Natural killer cell treated with Interleukin-12 subunit alpha and Interleukin-12 subunit beta and Interleukin-15 and Interleukin-18, amount 100 ng/mL, for 72 hours (primary cell): ENCODE measurements around the gene SAMD4B. TPM values are rescaled to one million over a fixed set of nuclear protein-coding genes. Genes with fewer than 3 reads are reported as not detected.
A peak's percentile ranks its signal among the peaks of the same experiment; 100 is the strongest.
"Not testable (repeated sequence)": the region's sequence is repeated elsewhere in the genome, so short reads cannot be mapped to it uniquely, and the experiment has no call there.

ENCODE experiments used
- ATAC-seq, 2 donors: fragments of 150-1000 bp; cut with Tn5 transposase in 1 of 2; sonication (Bioruptor Pico), chemical (Tn5 transposase) in 1 of 2; 2 replicates each; pipeline ENCODE4 v1.10.0; 2021
- DNase-seq: peaks from one replicate; pipeline ENCODE4 v3.0.0; 2022; ENCODE audit warnings: low spot score
- H3K27ac Mint-ChIP-seq, 2 donors: 1 replicate in 1 of 2; 2 replicates in 1 of 2; pipeline ENCODE4 v1.8.0; 2022; ENCODE audit warnings: mixed read lengths in 2 of 2, mild to moderate bottlenecking in 1 of 2, moderate library complexity in 1 of 2
- H3K27me3 Mint-ChIP-seq, 2 donors: 1 replicate in 1 of 2; 2 replicates in 1 of 2; pipeline ENCODE4 v1.8.0; 2022; ENCODE audit warnings: mixed read lengths in 2 of 2
- H3K36me3 Mint-ChIP-seq: one replicate; pipeline ENCODE4 v1.8.0; 2022; ENCODE audit warnings: mixed read lengths
- H3K4me1 Mint-ChIP-seq, 2 donors: 1 replicate in 1 of 2; 2 replicates in 1 of 2; pipeline ENCODE4 v1.8.0; 2022; ENCODE audit warnings: low read depth in 2 of 2, mixed read lengths in 2 of 2, mild to moderate bottlenecking in 1 of 2
- H3K4me3 Mint-ChIP-seq: one replicate; pipeline ENCODE4 v1.8.0; 2022; ENCODE audit warnings: mixed read lengths
- H3K9me3 Mint-ChIP-seq: 2 replicates; pipeline ENCODE4 v1.8.0; 2022; ENCODE audit warnings: mixed read lengths
- total RNA-seq, 2 donors: library from RNA; stranded (reverse); gene quantifications; one replicate each; pipeline ENCODE4 v1.2.3, GENCODE V29; 2022

The SAMD4B gene
- total RNA-seq, 2 donors from 2014 or later = 81.4 to 95.5 TPM

DNA sequence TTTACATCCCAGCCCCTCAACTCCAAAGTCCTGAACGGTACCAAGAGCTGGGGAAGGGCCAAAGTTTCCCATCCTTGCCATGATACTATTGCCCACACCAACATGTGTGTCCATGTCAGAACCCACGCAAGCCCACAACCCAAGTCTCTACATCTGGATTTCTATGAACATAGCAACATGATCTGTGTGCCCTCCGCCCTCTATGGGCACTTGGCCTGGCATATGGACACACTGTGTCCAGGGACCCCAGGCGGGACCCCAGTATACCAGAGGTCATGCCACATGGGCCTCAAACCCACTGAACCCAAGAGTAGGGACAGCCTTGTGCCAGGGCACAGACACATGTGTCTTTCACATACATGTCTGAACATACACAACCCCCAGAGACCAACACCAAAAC, 23.5 kb upstream of the SAMD4B start:
- Mint-ChIP-seq H3K4me3 (peak overlapping the region; percentile 47), H3K27me3 (no peaks in the 10 kb centered on the region), H3K36me3 (no peaks in the 10 kb centered on the region), H3K27ac (no peak overlapping the region), H3K4me1 (peaks cover 28 to 29% of the 10 kb centered on the region in 2 donors), H3K9me3 (no peaks in the 10 kb centered on the region)
- DNase-seq (no peak), ATAC-seq (no peak)

DNA sequence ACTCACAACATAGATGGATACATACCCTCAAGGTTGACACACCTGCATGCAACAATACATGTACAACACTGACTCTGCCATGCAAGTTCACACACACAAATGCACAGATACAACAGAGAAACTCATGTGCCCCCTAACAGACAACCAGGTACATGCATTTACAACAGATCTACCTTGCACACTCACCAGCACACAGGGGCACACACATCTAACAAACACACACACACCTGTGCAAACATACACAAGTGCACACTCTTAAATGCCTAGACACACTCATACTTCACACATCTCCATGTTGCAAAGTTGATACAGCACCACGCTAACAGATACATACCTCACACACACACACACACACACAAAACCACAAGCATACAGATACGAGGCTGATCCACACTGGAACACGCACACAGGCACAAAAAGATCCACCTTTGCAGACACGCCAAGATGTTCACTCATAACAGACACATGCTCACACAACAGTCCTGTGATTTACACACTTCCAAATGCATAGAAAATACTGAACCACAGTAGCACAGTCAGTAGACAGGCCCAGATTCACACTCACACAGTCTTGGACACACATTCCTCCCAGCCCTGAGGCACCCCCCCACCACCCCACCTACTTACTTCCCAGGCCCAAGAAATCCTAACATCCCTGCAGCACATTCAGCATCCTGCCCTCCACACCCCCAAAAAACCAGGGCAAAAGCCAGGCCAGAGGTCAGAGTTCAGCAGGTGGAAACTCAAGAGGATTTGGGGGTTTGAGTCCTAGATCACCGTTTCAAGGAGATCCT, 22.9 kb upstream of the SAMD4B start:
- H3K27ac Mint-ChIP-seq = peak overlapping the region in 1 of 2 donors; percentile 9
- ATAC-seq = no peak
- H3K9me3 Mint-ChIP-seq = no peaks in the 10 kb centered on the region
- peak overlapping the region; percentile 47 for H3K4me3 Mint-ChIP-seq
- H3K36me3 Mint-ChIP-seq = no peaks in the 10 kb centered on the region
- H3K4me1 Mint-ChIP-seq = peaks cover 28 to 33% of the 10 kb centered on the region in 2 donors
- H3K27me3 Mint-ChIP-seq = no peaks in the 10 kb centered on the region
- DNase-seq = no peak

- ATAC-seq (no peak), DNase-seq (no peak)
- no peaks in the 10 kb centered on the region for H3K9me3 Mint-ChIP-seq
- no peaks in the 10 kb centered on the region for H3K36me3 Mint-ChIP-seq
- peak overlapping the region; percentile 82 for H3K4me3 Mint-ChIP-seq
- peaks cover 28 to 33% of the 10 kb centered on the region in 2 donors for H3K4me1 Mint-ChIP-seq
- no peak overlapping the region for H3K27ac Mint-ChIP-seq
- H3K27me3 Mint-ChIP-seq = no peaks in the 10 kb centered on the region
Observed at GRCh38 chr19:39319892-39320248, 22.4 kb upstream of the SAMD4B start.

DNA sequence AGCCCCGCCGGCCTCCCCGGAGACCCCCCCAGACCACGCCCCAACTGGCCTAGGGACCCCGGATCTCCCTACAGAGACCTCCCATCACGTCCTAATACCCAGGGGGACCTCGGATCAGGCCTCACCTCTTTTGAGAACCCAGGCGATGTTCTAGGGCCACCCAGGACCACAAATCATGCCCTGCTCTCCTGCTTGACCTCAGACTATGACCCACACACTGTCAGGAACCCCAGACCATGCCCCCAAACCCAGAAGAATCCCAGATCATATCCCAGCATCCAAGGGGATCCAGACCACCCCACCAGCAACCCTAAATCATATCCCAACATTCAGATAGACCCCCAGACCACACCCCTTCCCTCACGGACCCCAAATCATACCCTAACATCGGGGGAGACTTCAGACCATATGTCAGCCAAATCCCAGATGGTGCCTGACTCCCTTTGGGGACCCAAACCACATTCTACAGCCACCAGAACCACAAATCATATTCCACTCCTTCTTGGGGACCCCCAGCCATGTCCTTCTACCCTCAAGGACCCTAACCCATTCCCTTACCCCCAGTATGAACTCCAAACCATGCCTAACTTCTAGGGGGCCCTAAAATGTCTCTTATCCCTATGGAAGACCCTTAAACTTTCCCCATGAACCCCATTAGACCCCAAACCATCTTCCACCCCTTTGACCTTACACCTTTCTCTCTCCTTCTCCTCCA, 20.9 kb upstream of the SAMD4B start:
- no peaks in the 10 kb centered on the region for H3K36me3 Mint-ChIP-seq
- peak overlapping the region; percentile 87 for H3K4me3 Mint-ChIP-seq
- peaks cover 28 to 33% of the 10 kb centered on the region in 2 donors for H3K4me1 Mint-ChIP-seq
- H3K27me3 Mint-ChIP-seq = no peaks in the 10 kb centered on the region
- ATAC-seq = peak in 1 of 2 donors; percentile 7
- H3K9me3 Mint-ChIP-seq = no peaks in the 10 kb centered on the region
- H3K27ac Mint-ChIP-seq = peak overlapping the region; percentile 53 to 82
- DNase-seq = no peak

DNA sequence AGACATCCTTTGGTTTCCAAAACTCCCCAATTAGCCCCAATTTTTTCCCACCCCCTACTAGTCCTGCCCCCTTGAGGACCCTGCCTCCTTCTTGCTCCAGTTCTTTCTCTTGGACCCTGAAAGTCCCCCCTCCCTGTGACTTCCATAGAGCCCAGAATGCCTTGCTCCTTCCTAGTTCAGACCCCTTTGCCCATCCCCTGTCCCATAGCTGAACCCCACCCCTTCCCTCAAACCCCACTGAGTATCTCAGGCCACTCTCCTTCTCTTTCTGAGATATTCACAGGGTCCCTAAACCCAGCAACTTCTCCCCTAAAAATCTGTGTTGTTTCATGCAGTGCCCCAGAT, 20.4 kb upstream of the SAMD4B start:
- Mint-ChIP-seq H3K27ac (peak overlapping the region; percentile 53 to 82), H3K27me3 (no peaks in the 10 kb centered on the region), H3K4me1 (peaks cover 28 to 33% of the 10 kb centered on the region in 2 donors), H3K36me3 (no peaks in the 10 kb centered on the region), H3K4me3 (peak overlapping the region; percentile 87), H3K9me3 (no peaks in the 10 kb centered on the region)
- ATAC-seq (no peak), DNase-seq (no peak)

DNA sequence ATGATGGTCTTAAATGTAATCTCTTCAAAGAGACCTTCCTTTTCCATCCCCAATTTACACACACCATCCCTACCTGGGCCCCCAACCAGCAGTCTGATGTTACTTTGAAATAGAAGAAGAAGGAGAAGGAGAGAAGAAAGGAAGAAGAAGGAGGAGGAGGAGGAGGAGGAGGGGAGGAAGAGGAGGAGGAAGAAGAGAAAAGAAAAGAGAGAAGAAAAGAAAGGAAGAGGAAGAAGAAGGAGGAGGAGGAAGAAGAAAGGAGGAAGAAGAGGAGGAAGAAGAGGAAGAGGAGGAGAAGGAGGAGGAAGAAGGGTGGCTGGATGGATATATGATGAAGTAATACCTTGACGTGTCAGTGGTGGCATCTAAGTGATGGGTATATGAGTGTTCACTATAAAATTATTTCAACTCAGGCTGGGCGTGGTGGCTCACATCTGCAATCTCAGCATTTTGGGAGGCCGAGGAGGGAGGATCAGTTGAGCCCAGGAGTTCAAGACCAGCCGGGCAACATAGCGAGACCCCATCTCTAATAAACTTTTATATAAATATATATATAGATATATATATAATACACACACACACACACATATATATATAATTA, 17.9 kb upstream of the SAMD4B start:
- no peaks in the 10 kb centered on the region for H3K27me3 Mint-ChIP-seq
- H3K9me3 Mint-ChIP-seq = no peaks in the 10 kb centered on the region
- no peak overlapping the region for H3K4me3 Mint-ChIP-seq
- no peak for DNase-seq
- peaks cover 25 to 35% of the 10 kb centered on the region in 2 donors for H3K4me1 Mint-ChIP-seq
- no peak for ATAC-seq
- no peaks in the 10 kb centered on the region for H3K36me3 Mint-ChIP-seq
- no peak overlapping the region for H3K27ac Mint-ChIP-seq

- Mint-ChIP-seq H3K36me3 (no peaks in the 10 kb centered on the region), H3K4me3 (no peak overlapping the region), H3K4me1 (peaks cover 23 to 31% of the 10 kb centered on the region in 2 donors), H3K27ac (no peak overlapping the region), H3K27me3 (no peaks in the 10 kb centered on the region), H3K9me3 (no peaks in the 10 kb centered on the region)
- DNase-seq (no peak), ATAC-seq (no peak)
Observed at GRCh38 chr19:39325778-39326665, 16.2 kb upstream of the SAMD4B start.

GRCh38 chr19:39327363-39328045, 14.7 kb upstream of the SAMD4B start:
- DNase-seq (no peak), ATAC-seq (no peak)
- peaks cover 16 to 27% of the 10 kb centered on the region in 2 donors for H3K4me1 Mint-ChIP-seq
- H3K4me3 Mint-ChIP-seq = no peak overlapping the region
- H3K9me3 Mint-ChIP-seq = no peaks in the 10 kb centered on the region
- no peaks in the 10 kb centered on the region for H3K36me3 Mint-ChIP-seq
- H3K27ac Mint-ChIP-seq = no peak overlapping the region
- no peaks in the 10 kb centered on the region for H3K27me3 Mint-ChIP-seq

- H3K9me3 Mint-ChIP-seq = no peaks in the 10 kb centered on the region
- H3K4me1 Mint-ChIP-seq = peaks cover 11 to 25% of the 10 kb centered on the region in 2 donors
Observed at GRCh38 chr19:39328046-39328705, 14.0 kb upstream of the SAMD4B start.

DNA sequence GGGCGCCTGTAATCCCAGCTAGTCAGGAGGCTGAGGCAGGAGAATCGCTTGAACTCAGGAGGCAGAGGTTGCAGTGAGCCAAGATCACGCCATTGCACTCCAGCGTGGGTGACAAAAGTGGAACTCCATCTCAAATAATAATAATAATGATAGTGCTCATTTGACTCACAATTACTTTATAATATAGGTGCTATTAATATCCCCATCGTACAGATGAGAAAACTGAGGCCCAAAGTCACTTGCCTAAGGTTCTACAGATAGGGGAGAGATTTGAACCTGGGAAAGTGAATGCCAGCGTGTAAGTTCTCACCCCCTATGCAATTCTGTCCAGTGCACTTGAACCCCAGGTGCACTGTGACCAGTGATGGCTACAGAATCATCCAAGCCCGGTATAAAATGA, 12.3 kb upstream of the SAMD4B start:
- ATAC-seq = no peak
- Mint-ChIP-seq H3K27ac (no peak overlapping the region), H3K4me1 (peaks cover 13 to 27% of the 10 kb centered on the region in 2 donors), H3K9me3 (no peaks in the 10 kb centered on the region), H3K4me3 (no peak overlapping the region), H3K27me3 (no peaks in the 10 kb centered on the region), H3K36me3 (no peaks in the 10 kb centered on the region)
- DNase-seq = no peak

More at GRCh38 chr19:39328046-39328705, 14.0 kb upstream of the SAMD4B start:
- H3K36me3 Mint-ChIP-seq = no peaks in the 10 kb centered on the region
- H3K27me3 Mint-ChIP-seq = no peaks in the 10 kb centered on the region
- H3K4me3 Mint-ChIP-seq = no peak overlapping the region
- peak overlapping the region; percentile 9 to 40 for H3K27ac Mint-ChIP-seq
- peak; percentile 67 to 78 for ATAC-seq
- no peak for DNase-seq

DNA sequence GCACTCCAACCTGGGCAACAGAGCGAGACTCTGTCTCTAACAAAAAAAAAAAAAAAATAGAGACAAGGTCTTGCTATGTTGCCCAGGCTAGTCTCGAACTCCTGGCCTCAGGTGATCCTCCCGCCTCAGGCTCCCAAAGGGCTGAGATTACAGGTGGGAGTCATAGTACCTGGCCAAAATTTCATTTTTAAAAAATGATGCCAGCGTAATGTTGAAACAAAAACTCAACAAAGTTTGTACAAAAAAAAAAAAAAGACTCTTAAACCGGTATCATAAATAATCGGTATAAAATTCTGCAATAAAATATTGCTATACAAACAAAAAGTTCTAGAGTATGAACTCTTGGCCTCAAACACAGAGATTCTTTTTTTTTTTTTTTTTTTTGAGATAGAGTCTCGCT, 9.9 kb upstream of the SAMD4B start:
- H3K4me3 Mint-ChIP-seq = no peak overlapping the region
- H3K36me3 Mint-ChIP-seq = no peaks in the 10 kb centered on the region
- DNase-seq (no peak), ATAC-seq (no peak)
- H3K27ac Mint-ChIP-seq = no peak overlapping the region
- no peaks in the 10 kb centered on the region for H3K9me3 Mint-ChIP-seq
- no peaks in the 10 kb centered on the region for H3K27me3 Mint-ChIP-seq
- peaks cover 31 to 40% of the 10 kb centered on the region in 2 donors for H3K4me1 Mint-ChIP-seq

GRCh38 chr19:39332738-39333137, 9.5 kb upstream of the SAMD4B start:
- DNase-seq, H3K9me3 Mint-ChIP-seq, H3K27ac Mint-ChIP-seq, H3K27me3 Mint-ChIP-seq, ATAC-seq, H3K36me3 Mint-ChIP-seq, H3K4me3 Mint-ChIP-seq: not testable (repeated sequence)
- peaks cover 36 to 45% of the 10 kb centered on the region in 2 donors for H3K4me1 Mint-ChIP-seq
